Measurements from ENCODE around the gene NCKAP1.
A peak's percentile ranks its signal among the peaks of the same experiment; 100 is the strongest.

NCKAP1 gene

GRCh38 chr2:182867426-182868053 is 170.7 kb downstream of the NCKAP1 start:
- DNase-seq, result peak; percentile 20

GRCh38 chr2:182866461-182867406 is 171.5 kb downstream of the NCKAP1 start, which contains the start of gene FRZB:
Gene FRZB, minus strand, starts transcription at chr2:182866637. Its CDS starts 85 bp downstream, at chr2:182866552.
- peak; percentile 69 for DNase-seq

GRCh38 chr2:182866095-182866460 is 172.2 kb downstream of the NCKAP1 start:
- DNase-seq, result peak; percentile 49

GRCh38 chr2:182864949-182865570 is 173.2 kb downstream of the NCKAP1 start:
- no peak for DNase-seq

- no peak for DNase-seq
Measured at GRCh38 chr2:182863642-182864041, 174.6 kb downstream of the NCKAP1 start.

GRCh38 chr2:182862091-182862490 is 176.2 kb downstream of the NCKAP1 start:
- no peak for DNase-seq

- DNase-seq, result no peak
Measured at GRCh38 chr2:182860858-182861257, 177.4 kb downstream of the NCKAP1 start.
